Effector memory CD4-positive, alpha-beta T cell (primary cell): ENCODE data around the gene TMPRSS11E.
"Not testable (repeated sequence)": the region's sequence is repeated elsewhere in the genome, so short reads cannot be mapped to it uniquely, and the experiment has no call there.

ENCODE experiments used
- DNase-seq, 3 donors: peaks; one replicate each; pipeline ENCODE4 v3.0.0-alpha.2; 2020
- H3K27ac ChIP-seq: 2 replicates; pipeline ENCODE4 v1.7.0; 2013; ENCODE audit warnings: mild to moderate bottlenecking, low read length, moderate library complexity; ENCODE audit not compliant: insufficient read depth, poor library complexity, severe bottlenecking
- H3K27me3 ChIP-seq: replicated peaks from 2 replicates; pipeline ENCODE4 v1.7.0; 2013; ENCODE audit warnings: mild to moderate bottlenecking, low read length; ENCODE audit not compliant: insufficient read depth, control insufficient read depth, poor library complexity, severe bottlenecking
- H3K36me3 ChIP-seq: 2 replicates; pipeline ENCODE4 v1.7.0; 2013; ENCODE audit warnings: mild to moderate bottlenecking, low read length, moderate library complexity; ENCODE audit not compliant: control insufficient read depth, insufficient read depth
- H3K4me1 ChIP-seq: 2 replicates; pipeline ENCODE4 v1.7.0; 2013; ENCODE audit warnings: low read length, mild to moderate bottlenecking; ENCODE audit not compliant: control insufficient read depth, insufficient read depth, poor library complexity, severe bottlenecking
- H3K4me3 ChIP-seq: 2 replicates; pipeline ENCODE4 v1.7.0; 2013; ENCODE audit warnings: low read length, low read depth, mild to moderate bottlenecking; ENCODE audit not compliant: insufficient read depth, poor library complexity, severe bottlenecking
- H3K9me3 ChIP-seq: 2 replicates; pipeline ENCODE4 v1.7.0; 2013; ENCODE audit warnings: mild to moderate bottlenecking, low read length, moderate library complexity; ENCODE audit not compliant: control insufficient read depth
- total RNA-seq, 3 donors: gene quantifications; one replicate each; lab custom pipeline; 2026; lab: John Stamatoyannopoulos, UW

The TMPRSS11E gene
- 0 to 0.39 (median 0.17) reads per million in 3 donors for total RNA-seq

DNA sequence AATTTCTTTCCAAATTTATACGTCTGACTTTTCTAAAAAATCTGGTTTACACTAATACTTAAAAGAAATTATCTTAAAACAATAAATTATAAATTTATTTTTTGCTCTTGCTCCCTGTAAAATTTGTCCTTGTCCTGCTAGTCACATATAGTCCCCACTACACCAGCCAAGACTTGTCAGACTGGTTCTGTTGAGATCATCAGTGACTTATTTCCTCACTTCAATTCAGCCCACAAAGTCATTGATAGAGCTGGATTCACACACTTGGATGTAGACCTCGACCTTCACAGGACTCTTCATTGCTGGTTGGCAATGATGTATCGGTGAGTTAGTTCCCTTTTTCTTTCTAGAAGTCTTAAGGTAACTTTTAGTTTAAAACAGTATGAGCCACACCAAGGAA is at the start of gene TMPRSS11E:
TSS of gene TMPRSS11E (plus strand) at position 263 of the 400 bp plus-strand sequence. CDS start at position 313, 50 bp downstream.
- H3K9me3 ChIP-seq = no peaks in the 10 kb centered on the region

GRCh38 chr4:68399306-68399705 is 48.0 kb upstream of the TMPRSS11E start:
- no peaks in the 10 kb centered on the region for H3K27me3 ChIP-seq
- H3K4me3 ChIP-seq = no peak overlapping the region
- no peak for DNase-seq
- H3K36me3 ChIP-seq = no peaks in the 10 kb centered on the region
- H3K9me3 ChIP-seq = no peaks in the 10 kb centered on the region
- H3K4me1 ChIP-seq = no peaks in the 10 kb centered on the region
- H3K27ac ChIP-seq = no peak overlapping the region

More for the DNA sequence above, at the start of gene TMPRSS11E:
- Histone ChIP-seq H3K4me1 (no peaks in the 10 kb centered on the region), H3K27me3 (no peaks in the 10 kb centered on the region), H3K27ac (no peak within 1 kb of the TSS), H3K36me3 (no peaks in the 10 kb centered on the region), H3K4me3 (no peak within 1 kb of the TSS)
- DNase-seq = no peak

DNA sequence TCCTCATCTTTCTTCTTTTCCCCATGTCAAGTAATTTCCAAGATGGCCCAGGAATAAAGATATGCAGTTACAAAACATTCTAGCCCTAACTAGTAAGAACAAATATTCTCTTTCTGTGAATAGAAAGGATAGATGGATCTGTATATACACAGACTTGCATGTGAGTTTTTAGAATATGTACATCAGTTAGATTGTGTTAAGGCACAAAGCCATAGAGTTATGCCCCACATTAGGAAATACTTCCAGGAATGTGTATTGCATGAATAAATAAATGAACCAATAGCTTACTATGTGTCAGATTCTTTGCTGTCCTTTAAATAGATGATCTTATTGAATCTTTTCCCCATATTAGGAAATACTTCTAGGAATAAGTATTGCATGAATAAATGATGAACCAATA is 46.0 kb upstream of the TMPRSS11E start:
- Histone ChIP-seq H3K36me3 (no peaks in the 10 kb centered on the region), H3K4me3 (no peak overlapping the region), H3K27ac (no peak overlapping the region), H3K4me1 (no peaks in the 10 kb centered on the region), H3K9me3 (no peaks in the 10 kb centered on the region), H3K27me3 (no peaks in the 10 kb centered on the region)
- DNase-seq = no peak

GRCh38 chr4:68404153-68404552 is 43.1 kb upstream of the TMPRSS11E start:
- no peak for DNase-seq
- Histone ChIP-seq H3K4me1 (no peaks in the 10 kb centered on the region), H3K27me3 (no peaks in the 10 kb centered on the region), H3K9me3 (no peaks in the 10 kb centered on the region), H3K4me3 (no peak overlapping the region), H3K27ac (no peak overlapping the region), H3K36me3 (no peaks in the 10 kb centered on the region)

- H3K27me3 ChIP-seq, H3K9me3 ChIP-seq, H3K4me3 ChIP-seq, H3K27ac ChIP-seq, DNase-seq, H3K36me3 ChIP-seq, H3K4me1 ChIP-seq: not testable (repeated sequence)
Measured at GRCh38 chr4:68405718-68406478, 41.4 kb upstream of the TMPRSS11E start.

DNA sequence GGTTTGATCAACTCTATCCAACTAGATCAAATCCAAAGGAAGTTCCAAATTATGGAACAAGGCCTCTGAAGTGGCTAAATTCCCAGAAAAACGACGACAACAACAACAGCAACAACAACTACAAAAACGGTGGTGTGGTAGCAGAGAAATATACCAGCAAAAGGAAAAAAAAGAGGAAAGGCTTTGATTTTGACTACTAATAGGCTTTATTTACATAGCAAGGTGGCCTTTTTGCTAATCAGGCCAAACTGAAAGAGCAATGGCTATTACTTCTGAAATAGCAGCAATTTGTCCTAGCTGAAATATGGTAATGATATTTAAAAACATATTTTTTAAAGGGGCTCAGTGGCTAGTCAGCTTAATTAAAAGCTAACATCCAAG is 40.8 kb upstream of the TMPRSS11E start:
- DNase-seq = no peak
- H3K4me3 ChIP-seq = no peak overlapping the region
- no peaks in the 10 kb centered on the region for H3K36me3 ChIP-seq
- H3K4me1 ChIP-seq = no peaks in the 10 kb centered on the region
- no peak overlapping the region for H3K27ac ChIP-seq
- no peaks in the 10 kb centered on the region for H3K9me3 ChIP-seq
- no peaks in the 10 kb centered on the region for H3K27me3 ChIP-seq

GRCh38 chr4:68407015-68407867 is 40.0 kb upstream of the TMPRSS11E start:
- not testable (repeated sequence) for H3K4me3 ChIP-seq, H3K27me3 ChIP-seq, H3K27ac ChIP-seq, H3K36me3 ChIP-seq, H3K4me1 ChIP-seq, DNase-seq, H3K9me3 ChIP-seq

- Histone ChIP-seq H3K4me1 (no peaks in the 10 kb centered on the region), H3K9me3 (no peaks in the 10 kb centered on the region), H3K4me3 (no peak overlapping the region), H3K27ac (no peak overlapping the region), H3K36me3 (no peaks in the 10 kb centered on the region), H3K27me3 (no peaks in the 10 kb centered on the region)
- no peak for DNase-seq
Measured at GRCh38 chr4:68407868-68408190, 39.4 kb upstream of the TMPRSS11E start.

GRCh38 chr4:68410149-68410548 is 37.1 kb upstream of the TMPRSS11E start:
- no peaks in the 10 kb centered on the region for H3K4me1 ChIP-seq
- H3K27me3 ChIP-seq = no peaks in the 10 kb centered on the region
- H3K36me3 ChIP-seq = no peaks in the 10 kb centered on the region
- no peak overlapping the region for H3K27ac ChIP-seq
- no peaks in the 10 kb centered on the region for H3K9me3 ChIP-seq
- no peak for DNase-seq
- H3K4me3 ChIP-seq = no peak overlapping the region

- DNase-seq = no peak
- no peaks in the 10 kb centered on the region for H3K36me3 ChIP-seq
- H3K27ac ChIP-seq = no peak overlapping the region
- H3K4me1 ChIP-seq = no peaks in the 10 kb centered on the region
- no peaks in the 10 kb centered on the region for H3K9me3 ChIP-seq
- H3K27me3 ChIP-seq = no peaks in the 10 kb centered on the region
- no peak overlapping the region for H3K4me3 ChIP-seq
Measured at GRCh38 chr4:68410643-68411042, 36.6 kb upstream of the TMPRSS11E start.
